ENCODE measurements around the gene AAMDC. TPM values are rescaled to one million over a fixed set of nuclear protein-coding genes. Genes with fewer than 3 reads are reported as not detected.

AAMDC gene
- total and polyA plus RNA-seq, 2 of the 13 experiments (the other 11 are each of a cell fraction or from before 2014, with no cell fraction given) = 18.1 to 35.6 TPM

- TF ChIP-seq, protein P1, sequence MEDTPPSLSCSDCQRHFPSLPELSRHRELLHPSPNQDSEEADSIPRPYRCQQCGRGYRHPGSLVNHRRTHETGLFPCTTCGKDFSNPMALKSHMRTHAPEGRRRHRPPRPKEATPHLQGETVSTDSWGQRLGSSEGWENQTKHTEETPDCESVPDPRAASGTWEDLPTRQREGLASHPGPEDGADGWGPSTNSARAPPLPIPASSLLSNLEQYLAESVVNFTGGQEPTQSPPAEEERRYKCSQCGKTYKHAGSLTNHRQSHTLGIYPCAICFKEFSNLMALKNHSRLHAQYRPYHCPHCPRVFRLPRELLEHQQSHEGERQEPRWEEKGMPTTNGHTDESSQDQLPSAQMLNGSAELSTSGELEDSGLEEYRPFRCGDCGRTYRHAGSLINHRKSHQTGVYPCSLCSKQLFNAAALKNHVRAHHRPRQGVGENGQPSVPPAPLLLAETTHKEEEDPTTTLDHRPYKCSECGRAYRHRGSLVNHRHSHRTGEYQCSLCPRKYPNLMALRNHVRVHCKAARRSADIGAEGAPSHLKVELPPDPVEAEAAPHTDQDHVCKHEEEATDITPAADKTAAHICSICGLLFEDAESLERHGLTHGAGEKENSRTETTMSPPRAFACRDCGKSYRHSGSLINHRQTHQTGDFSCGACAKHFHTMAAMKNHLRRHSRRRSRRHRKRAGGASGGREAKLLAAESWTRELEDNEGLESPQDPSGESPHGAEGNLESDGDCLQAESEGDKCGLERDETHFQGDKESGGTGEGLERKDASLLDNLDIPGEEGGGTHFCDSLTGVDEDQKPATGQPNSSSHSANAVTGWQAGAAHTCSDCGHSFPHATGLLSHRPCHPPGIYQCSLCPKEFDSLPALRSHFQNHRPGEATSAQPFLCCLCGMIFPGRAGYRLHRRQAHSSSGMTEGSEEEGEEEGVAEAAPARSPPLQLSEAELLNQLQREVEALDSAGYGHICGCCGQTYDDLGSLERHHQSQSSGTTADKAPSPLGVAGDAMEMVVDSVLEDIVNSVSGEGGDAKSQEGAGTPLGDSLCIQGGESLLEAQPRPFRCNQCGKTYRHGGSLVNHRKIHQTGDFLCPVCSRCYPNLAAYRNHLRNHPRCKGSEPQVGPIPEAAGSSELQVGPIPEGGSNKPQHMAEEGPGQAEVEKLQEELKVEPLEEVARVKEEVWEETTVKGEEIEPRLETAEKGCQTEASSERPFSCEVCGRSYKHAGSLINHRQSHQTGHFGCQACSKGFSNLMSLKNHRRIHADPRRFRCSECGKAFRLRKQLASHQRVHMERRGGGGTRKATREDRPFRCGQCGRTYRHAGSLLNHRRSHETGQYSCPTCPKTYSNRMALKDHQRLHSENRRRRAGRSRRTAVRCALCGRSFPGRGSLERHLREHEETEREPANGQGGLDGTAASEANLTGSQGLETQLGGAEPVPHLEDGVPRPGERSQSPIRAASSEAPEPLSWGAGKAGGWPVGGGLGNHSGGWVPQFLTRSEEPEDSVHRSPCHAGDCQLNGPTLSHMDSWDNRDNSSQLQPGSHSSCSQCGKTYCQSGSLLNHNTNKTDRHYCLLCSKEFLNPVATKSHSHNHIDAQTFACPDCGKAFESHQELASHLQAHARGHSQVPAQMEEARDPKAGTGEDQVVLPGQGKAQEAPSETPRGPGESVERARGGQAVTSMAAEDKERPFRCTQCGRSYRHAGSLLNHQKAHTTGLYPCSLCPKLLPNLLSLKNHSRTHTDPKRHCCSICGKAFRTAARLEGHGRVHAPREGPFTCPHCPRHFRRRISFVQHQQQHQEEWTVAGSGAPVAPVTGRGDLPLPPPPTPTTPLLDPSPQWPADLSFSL (CRISPR knock-in tag; IDR thresholded peaks at IDR 0.05) = no peak
- no peak for TF ChIP-seq ZNF12 (CRISPR knock-in tag; IDR thresholded peaks at IDR 0.05)
- peak; percentile 70; the same call in 1 of the 2 replicates for TF ChIP-seq IRF2 (CRISPR knock-in tag; IDR thresholded peaks at IDR 0.05)
- TF ChIP-seq ADNP (CRISPR knock-in tag; IDR thresholded peaks at IDR 0.05) = no peak
- TF ChIP-seq MAX (IDR thresholded peaks at IDR 0.05) = peak; percentile 92
- no peak for TF ChIP-seq IKZF1 (IDR thresholded peaks at IDR 0.05)
- TF ChIP-seq ZNF570 (CRISPR knock-in tag; IDR thresholded peaks at IDR 0.05; ENCODE audit: borderline replicate concordance) = no peak
- peak; percentile 43; the same call in 1 of the 2 replicates for TF ChIP-seq GMEB1 (CRISPR knock-in tag; IDR thresholded peaks at IDR 0.05; ENCODE audit: borderline replicate concordance)
- no peak for TF ChIP-seq XRCC5 (optimal IDR thresholded peaks at IDR 0.05; ENCODE audit: low read length)
- no peak for TF ChIP-seq ZNF10 (CRISPR knock-in tag; IDR thresholded peaks at IDR 0.05; ENCODE audit: borderline replicate concordance, low read depth)
- TF ChIP-seq ZNF354B (CRISPR knock-in tag; IDR thresholded peaks at IDR 0.05) = no peak
- TF ChIP-seq MAFG (CRISPR knock-in tag; IDR thresholded peaks at IDR 0.05) = no peak
- TF ChIP-seq NCOR1 (IDR thresholded peaks at IDR 0.05; ENCODE audit: borderline replicate concordance, low read length) = no peak
Measured at GRCh38 chr11:77820565-77821348, at the start of gene AAMDC, which contains the start of gene RSF1 (continued).
